NOMO-1 treated with DMSO at 0.1 percent for 48 hours (cell line): ENCODE data around the gene ADGRD1.
A peak's percentile ranks its signal among the peaks of the same experiment; 100 is the strongest.

Experiments used
- DNase-seq: peaks from one replicate; lab custom pipeline; 2025; ENCODE audit not compliant: unreplicated experiment; lab: John Stamatoyannopoulos, UW

ADGRD1 gene

DNA sequence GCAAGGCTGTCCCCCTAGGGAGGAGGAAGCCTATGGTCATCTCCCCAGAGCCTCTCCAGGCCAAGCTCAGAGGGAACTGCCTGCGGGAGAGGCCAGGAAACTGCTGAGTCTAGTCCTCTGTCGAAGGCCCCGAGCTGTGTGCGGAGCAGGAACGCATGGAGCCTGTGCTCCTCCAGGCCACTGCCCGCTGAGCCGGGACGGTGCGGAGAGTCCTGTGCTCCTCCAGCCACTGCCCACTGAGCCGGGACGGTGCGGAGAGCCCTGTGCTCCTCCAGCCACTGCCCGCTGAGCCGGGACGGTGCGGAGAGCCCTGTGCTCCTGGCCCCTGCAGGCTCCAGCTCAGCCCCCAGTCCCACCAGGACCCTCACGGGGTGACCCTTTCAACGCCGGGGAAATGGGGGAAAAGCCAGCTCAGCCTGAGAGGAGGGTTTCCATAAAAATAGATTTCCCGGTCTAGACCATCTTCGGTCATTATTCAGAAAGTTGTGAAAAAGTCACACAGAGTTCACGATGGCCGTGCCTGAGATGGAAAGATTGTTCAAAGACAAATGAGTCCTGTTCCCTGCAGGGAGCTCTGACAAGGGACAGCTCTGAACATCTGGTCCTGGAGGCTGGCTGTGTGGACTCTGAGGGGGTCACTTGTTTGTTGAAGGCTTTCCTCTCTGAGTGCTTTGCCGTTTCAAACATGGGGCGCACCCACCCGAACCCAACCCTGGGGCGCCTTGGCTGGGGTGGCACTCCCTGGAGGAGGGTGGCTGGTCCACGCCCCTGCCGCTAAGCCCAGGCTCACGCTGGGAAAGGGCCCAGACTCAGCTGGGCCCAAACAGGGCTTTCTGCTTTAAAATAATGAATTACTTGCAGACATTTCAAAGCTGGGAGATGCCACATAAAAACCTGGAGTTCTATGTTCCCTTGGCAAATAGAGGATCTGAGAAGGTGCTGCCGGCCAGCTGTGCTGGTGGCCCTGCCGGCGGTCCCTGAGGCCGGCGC, 85.5 kb downstream of the ADGRD1 start:
- no peak for DNase-seq

DNA sequence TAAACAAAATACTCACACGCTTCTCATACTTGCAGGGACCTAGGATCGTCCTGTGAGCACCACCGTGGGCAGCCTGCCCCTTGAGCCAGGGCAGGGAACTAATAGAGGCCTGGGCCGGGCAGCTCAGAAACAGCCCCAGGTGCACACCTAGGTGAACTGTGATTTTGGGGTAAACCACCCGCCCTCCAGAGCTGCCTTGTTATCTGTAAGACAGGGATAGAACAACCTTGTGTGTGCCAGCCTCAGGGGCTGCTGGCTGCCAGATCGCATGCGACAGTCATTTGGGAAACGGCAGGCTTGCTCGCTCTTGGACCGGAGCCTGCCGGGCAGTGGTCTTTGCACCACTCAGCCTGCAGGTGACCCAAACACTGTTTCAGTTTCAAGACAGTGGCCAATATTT, 86.8 kb downstream of the ADGRD1 start:
- DNase-seq, result no peak

DNA sequence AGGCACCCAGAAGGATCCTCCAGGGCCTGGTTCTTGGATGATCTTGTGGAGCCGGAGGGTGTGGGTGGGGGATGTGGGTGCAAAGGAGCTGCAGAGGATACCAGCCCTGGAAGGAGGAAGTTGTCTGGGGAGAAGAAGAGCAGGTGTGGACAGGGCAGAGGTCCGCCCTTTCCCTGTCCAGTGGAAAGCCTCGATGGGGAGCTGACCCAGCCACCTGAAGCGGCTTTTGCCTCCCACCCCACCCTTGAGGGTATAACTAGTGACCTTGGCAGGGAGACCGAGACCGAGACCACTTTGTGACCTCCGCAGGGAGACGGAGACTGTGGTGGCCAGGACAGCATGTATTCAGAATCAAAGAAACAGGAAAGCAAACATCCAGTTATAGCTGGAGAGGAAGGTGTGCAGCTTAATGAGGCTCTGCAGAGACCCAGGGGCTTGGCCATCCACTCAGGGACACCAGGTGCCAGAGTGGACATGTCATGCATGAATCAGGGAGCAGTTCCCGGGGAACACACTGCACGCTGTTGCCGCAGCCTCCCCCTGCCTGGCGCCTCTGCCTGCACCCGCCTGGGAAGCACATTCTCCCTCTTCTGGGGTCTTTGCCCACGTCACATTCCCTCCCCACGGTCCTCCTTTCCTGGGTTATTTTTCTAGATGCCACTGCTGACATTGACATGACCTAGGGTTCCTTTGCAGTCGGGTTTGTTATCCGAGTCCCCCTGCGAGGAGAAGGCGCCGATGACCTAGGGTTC, 87.7 kb downstream of the ADGRD1 start:
- DNase-seq, result no peak

DNA sequence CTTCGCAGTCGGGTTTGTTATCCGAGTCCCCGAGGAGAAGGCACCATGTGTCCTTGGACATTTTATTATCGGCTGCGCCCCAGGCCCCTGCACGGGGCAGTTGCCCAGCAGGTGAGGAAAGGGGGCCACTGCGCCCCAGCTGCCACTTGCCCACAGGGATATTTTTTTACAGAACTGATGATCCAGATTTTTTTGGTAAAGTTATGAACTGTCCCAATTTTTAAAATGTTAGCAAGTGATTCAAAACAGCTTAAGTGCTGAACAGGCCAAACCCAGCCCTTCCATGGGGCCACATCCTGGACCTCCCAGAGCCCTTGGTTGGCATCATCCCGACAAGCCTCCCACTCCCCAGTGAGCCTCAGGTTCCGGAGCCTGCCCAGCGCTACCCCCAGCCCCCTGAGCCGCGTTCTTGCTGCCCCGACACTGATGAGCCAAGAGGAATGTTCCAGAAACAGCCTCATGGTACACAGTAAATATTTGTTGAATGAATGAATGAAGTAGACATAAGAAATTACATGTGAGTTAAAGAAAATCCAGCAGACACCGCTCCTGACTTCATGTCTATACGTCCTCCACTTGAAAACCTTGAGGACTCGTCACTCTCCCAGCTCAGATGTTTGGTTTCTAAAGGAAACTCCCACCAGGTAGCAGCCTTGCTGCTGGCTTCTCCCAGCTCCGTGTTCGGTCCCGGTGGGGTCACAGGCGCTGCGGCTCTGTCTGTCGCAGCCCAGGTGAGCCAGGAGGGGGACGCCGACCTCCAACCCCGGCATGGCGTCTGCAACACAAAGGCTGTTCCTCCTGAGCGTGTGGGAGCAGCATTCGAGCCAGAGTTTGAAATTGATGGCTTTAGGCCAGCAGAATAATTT, 88.5 kb downstream of the ADGRD1 start:
- no peak for DNase-seq

DNA sequence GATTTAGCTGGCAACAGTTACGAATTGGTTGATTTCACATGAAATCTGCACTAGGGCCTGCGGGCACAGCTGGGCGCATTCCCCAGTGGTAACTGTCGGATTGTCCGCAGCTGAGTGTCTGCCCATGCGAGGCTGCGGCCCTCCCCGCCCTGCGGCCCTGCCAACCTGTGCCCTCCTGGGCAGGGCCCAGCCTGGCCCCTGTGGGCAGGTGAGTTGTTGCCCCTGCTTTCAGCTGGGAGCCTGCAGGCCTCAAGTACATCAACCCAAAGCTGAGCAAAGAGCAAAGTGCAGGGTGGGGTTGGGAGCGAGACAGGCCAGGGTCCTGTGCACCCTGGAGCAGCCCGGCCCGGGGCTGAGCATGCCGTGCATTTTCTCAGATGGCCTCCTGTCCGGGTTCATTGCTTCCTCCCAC, 89.1 kb downstream of the ADGRD1 start:
- DNase-seq, result no peak

DNA sequence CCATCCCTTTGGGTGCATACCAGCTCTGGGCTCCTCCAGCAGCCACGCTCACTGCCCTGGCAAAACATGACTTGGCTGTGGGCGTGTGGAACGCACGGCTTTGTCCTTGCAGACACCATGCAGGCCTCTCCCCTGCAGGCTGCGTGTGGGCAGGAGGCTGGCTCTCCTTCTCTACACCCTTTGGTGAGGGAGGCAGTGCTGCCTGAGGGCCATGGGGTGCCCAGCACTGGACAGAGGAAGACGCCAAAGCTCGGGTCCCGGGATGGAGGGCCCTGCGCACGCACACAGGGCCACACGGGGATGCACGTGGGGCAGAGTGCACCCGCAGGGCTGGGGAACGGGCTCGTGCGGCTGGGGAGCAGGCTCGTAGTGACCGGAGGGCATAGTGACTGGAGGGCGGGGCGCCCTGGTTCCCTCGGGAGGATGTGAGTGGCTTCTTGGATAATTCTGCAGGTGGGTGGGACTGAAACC, 89.7 kb downstream of the ADGRD1 start:
- DNase-seq, result no peak

DNA sequence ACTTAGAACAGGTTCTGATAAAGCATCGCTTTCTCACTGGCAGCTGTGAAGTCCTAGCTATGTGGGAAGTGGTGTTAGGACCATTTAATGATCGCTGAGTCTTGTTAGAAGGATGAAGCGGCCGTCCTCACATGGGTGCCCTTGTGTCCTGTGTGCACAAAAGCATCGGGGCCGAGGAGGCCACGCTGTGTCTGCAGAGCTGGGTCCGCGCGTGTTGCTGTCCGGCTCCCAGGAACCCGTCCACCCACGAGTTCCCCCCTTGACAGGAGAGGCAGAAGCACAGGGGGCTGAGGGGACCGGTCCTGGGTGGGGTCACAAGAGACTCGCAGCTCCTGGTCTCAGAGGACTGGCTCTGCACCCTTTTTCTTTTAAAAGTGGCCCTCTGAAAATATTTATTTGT, 90.4 kb downstream of the ADGRD1 start:
- DNase-seq, result no peak

DNA sequence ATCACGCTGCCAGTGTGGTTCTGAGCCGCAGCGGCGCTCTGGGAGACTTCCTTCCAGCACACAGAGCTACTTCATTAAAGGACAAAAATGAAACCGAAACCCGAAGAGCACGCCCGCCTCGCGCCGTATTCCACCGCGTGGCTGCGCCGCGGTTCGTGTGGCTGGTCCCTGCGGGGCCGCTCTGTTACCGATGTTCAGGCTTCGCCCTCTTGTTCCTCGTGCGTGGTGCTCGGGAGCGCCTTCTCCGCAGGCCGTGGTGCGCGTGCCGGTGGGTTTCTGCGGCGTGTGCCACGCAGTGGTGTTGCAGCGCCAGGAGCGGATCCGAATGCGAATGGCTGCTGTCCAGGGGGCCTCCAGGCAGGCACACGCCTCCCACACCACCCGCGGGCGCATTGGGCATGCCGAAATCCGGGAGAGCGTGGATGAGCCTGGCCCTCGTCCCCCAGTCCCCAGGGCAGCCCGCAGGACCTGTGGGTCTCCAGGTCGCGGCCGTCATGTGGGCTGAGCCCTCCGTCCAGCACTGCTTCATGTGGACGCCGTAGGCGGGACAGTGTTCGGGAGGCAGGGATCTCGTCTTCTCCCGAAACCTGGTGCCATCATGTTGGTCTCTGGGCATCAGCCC, 91.2 kb downstream of the ADGRD1 start:
- DNase-seq, result no peak

DNA sequence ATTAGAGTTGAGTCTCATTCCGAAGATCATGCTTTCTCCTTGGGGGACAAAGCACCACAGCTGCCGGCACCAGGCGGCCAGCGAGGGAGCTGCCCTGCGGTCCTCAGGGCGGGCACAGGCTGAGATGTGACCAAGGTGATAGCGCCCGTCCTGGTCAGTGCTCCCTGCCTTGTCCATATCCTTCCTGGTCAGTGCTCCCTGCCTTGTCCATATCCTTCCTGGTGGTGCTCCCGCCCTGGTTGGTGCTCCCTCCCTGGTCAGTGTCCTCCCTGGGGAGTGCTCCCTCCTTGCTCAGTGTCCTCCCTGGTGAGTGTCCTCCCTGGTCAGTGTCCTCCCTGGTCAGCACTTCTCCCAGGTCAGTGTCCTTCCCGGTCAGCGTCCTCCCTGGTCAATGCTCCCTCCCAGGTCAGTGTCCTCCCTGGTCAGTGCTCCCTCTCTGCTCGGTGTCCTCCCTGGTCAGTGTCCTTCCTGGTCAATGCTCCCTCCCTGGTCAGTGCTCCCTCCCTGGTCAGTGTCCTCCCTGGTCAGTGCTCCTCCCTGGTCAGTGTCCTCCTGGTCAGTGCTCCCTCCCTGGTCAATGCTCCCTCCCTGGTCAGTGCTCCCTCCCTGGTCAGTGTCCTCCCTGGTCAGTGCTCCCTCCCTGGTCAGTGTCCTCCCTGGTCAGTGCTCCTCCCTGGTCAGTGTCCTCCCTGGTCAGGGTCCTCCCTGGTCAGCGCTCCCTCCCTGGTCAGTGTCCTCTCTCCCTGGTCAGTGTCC, 92.2 kb downstream of the ADGRD1 start:
- DNase-seq, result no peak

DNA sequence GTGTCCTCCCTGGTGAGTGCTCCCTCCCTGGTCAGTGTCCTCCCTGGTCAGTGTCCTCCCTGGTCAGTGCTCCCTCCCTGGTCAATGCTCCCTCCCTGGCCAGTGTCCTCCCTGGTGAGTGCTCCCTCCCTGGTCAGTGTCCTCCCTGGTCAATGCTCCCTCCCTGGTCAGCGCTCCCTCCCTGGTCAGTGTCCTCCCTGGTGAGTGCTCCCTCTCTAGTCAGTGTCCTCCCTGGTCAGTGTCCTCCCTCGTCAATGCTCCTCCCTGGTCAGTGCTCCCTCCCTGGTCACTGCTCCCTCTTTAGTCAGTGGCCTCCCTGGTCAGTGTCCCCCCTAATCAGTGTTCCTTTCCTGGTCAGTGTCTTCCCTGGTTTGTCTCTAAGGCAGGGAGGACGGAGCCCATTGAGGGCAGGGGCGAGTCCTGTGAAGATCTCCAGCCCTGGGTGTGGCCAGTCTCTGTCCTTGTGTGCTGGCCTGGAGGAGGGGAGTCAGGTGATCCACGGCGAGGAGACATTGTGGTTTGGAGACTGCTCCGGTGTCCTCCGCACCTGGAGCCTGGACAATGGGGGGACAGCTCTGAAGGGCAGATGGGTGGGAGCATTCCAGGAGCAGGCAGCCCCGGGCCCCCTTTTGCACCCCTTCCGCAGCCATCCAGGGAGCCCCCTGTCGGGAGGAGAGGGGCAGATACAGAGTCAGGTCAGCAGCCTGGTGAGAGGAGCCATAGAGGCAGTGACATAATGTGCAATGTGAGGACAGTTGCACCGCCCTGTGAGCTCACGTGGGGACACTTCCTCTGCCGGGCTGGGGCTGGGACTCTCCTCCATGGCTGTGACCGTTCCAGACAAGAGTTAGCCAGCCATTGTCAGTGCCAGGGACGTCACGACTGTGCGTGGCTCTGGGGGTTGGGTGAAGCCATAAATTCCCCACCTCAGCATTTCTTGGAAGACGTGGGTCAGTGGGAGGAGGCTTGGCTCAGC, 93.4 kb downstream of the ADGRD1 start:
- peak; percentile 4 for DNase-seq

DNA sequence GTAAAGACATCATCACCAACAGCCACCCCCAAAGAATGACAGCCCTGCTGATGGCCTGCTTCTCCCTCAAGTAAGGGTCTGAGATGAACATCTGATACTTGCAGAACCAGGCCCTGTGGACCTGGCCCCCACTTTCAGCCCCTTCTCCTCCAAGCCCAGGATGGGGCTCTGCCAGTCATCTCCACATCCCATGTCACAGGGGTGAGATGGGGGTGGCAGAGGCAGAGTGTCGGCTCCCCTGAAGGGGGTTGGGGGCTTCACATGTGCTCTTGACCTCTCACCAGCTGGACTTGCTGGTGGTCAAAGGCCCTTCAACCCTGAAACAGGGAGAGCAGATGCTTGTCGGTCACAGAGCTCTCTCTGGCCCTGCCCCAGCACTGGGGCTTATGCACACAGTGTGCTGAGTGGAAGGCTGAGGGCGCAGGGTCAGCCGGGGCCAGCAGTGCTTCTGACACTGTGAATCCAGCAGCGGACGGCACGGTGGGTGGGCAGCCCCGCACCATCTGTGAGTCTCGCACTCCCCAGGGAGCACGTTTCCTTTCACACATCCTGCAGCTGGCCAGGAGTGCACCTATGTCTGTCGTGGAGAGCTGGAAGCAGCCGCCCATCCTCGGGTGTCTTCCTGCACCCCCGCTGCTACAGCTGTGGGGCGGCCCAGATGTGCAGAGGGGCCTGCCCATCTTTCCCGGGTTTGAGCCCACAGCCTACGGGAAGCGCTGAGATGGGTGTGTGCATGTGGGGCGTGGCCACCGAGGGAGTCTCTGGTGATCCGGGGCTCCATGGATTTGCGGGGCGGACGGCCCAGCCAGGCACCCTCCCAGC, 94.3 kb downstream of the ADGRD1 start:
- no peak for DNase-seq

DNA sequence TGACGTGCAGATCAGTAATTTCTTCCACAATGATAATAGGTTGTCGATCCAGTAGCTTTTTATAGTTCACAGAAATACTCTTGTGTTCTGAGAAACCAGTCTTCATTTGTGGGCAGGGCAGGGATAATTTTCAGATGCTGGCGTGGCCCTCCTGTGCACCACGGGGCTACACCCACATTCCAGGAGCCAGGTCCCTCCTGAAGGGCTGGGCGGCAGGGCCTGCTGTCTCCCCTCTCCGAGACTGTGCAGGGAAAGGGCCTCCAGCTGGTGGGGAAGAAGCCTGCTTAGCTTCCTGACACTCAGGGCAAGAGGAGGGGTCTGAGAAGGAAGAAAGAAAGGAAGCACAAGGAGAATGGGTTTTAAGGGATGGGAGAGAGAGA, 94.9 kb downstream of the ADGRD1 start:
- DNase-seq, result no peak

DNA sequence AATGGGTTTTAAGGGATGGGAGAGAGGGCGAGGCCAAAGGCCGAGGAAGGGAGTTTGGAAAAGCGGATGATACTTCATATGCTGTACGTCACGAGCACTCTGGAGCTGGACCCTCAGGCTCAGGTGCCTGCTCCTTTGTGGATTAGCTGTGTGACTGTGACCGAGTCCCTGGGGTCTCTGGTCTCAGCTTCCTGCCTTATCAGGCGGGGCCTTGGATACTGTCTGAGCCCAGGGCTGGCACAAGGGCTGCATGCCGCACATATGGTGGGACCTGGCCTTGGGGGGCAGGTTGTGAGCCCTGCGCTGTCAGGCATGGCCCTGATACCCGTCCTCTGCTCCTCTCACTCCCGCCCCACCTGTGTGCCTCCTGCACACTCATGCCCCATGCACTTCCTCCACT, 95.3 kb downstream of the ADGRD1 start:
- DNase-seq, result no peak

DNA sequence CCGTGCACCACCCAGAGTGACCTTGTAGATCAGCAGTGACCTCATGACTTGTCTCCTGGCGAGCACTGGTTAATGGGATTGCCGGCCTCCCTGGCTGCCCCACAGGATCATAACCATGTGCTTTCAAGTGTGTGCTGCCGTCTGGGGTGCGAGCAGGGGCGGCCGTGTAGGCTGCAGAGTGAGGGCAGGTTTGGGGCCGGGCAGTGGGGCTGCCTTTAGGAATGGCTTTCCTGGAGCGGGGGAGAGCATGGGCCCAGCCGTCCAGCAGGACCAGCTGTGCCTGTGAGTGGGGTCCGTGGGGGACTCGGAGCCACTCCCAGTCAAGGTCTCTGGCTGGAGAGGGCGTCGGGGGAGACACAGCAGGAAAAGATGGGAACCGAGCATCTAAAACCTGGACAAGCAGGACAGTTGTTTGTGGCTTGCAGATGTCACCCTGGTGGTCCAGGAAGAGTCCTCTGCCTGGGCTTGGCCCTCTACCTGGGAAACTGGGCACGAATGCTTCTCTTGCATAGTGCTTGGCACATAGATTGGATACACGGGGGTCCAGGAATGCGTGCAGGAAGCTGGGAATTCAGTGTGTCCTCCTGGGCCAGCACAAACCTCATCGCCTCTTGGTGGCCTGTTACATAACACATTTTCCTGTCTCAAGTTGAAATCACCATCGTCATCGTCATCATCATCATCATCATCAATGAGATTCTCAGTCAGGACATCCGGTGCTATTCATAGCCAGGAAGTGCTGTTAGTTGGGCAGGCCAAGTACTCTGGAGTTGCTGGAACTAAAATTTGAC, 96.0 kb downstream of the ADGRD1 start:
- no peak for DNase-seq

DNA sequence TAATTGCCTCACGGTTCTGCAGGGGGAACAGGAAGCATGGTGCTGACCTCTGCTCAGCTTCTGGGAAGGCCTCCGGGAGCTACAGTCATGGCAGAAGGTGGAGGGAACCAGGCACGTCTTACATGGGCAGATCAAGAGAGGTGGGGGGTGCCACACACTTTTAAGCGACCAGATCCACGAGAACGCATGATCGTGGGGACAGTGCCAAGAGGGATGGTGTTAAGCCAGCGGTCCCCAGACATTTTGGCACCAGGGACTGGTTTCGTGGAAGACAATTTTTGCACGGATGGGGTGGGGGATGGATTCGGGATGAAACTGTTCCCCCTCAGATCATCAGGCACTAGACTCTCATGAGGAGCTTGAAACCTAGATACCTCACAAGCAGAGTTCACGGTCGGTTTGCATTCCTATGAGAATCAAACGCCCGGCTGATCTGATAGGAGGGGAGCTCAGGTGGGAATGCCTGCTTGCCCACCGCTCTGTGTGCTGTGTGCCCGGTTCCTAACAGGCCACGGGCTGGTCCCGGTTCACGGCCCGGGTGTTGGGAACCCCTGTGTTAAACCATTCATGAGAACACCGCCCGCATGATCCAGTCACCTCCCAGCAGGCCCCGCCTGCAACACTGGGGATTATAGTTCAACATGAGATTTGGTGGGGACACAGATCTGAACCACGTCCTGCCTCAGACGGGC, 96.9 kb downstream of the ADGRD1 start:
- no peak for DNase-seq

DNA sequence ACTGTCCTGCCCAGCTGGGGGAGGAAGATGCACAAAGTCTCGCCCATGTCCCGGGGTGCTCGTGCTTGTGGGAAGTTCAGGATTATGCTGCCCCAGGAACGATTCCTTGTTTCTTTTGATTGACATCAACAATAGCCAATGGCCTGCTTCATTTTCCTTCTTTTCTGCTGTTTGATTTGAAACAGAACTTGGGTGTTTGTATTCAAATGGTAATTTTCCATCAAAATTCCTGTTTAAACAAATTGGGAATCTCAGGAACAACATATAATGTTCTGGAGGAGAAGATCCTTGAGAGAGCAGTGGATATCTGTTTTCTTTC, 97.4 kb downstream of the ADGRD1 start:
- no peak for DNase-seq
